Ovary (tissue), 9 donors: ENCODE results near the gene XPNPEP3. TPM values are rescaled to one million over a fixed set of nuclear protein-coding genes. Genes with fewer than 3 reads are reported as not detected.

ENCODE experiments used
- DNase-seq, 5 donors: peaks; one replicate each; pipeline ENCODE4 v3.0.0-alpha.2; 2019 to 2020
- H3K27ac ChIP-seq, 2 donors: fragments of 200-600 bp; one replicate each; pipeline versions ENCODE4 v1.5.1 to v1.8.0; 2019 to 2022
- H3K27me3 ChIP-seq: fragments of 200-600 bp; one replicate; pipeline ENCODE4 v1.8.0; 2022
- H3K36me3 ChIP-seq: fragments of 200-600 bp; sonication (generic); one replicate; pipeline ENCODE4 v1.5.1; 2019
- H3K4me1 ChIP-seq: one replicate; pipeline ENCODE4 v1.8.1; 2013; ENCODE audit warnings: mild to moderate bottlenecking, moderate library complexity; ENCODE audit not compliant: insufficient read depth
- H3K4me3 ChIP-seq: fragments of 200-600 bp; sonication (generic); one replicate; pipeline ENCODE4 v1.5.1; 2017
- H3K9me3 ChIP-seq, 2 donors: fragments of 200-600 bp in 1 of 2; sonication (generic) in 1 of 2; one replicate each; pipeline versions ENCODE4 v1.5.1 to v1.8.1; 2013 to 2019; ENCODE audit warnings: mild to moderate bottlenecking in 1 of 2, moderate library complexity in 1 of 2
- CTCF ChIP-seq, 3 donors: fragments of 450-650 bp in 2 of 3; fragments of 200-600 bp in 1 of 3; IDR thresholded peaks; one replicate each; pipeline versions ENCODE4 v1.5.1 to v1.8.0; 2016 to 2022; ENCODE audit warnings: antibody characterized with exemption in 3 of 3, mild to moderate bottlenecking in 1 of 3
- EP300 ChIP-seq: sonication (generic); formaldehyde crosslinking; IDR thresholded peaks from one replicate; pipeline ENCODE4 v1.6.1; 2017; ENCODE audit warnings: antibody characterized with exemption
- POLR2A ChIP-seq: fragments of 450-650 bp; IDR thresholded peaks from one replicate; pipeline ENCODE4 v1.6.1; 2017; ENCODE audit warnings: antibody characterized with exemption, mild to moderate bottlenecking, moderate library complexity
- WGBS, 3 donors: extraction: QIAGEN DNeasy Blood & Tissue Kit in 1 of 3; methylation state at CpG; one replicate each; pipeline versions ENCODE4 v1.1.5 to v1.1.7; 2013 to 2017; 5-methylcytosine and 5-hydroxymethylcytosine counted together
- intact Hi-C, 4 donors: fragments of 100-400 bp; cut with DNase I; formaldehyde crosslinking; loops; one replicate each; pipeline versions ENCODE4 v1.11.0 to v1.15.1; 2022 to 2023
- polyA plus RNA-seq, 2 donors: library from polyadenylated mRNA; stranded (reverse); fragments of 200-250 nt in 1 of 2; fragments of 350-450 nt in 1 of 2; fragmentation: Illumina TruSeq in 1 of 2; extraction: RNeasy Lipid Tissue Mini Kit (QIAGEN cat#74804) in 1 of 2; gene quantifications; one replicate each; pipeline ENCODE4 v1.2.3, GENCODE V29; 2013 to 2014
- total RNA-seq, 7 donors: library from RNA; depleted of rRNA in 2 of 7; stranded (reverse); fragments of >200 nt in 2 of 7; fragmentation: NEBNext Ultra II Directional in 3 of 7; extraction: Animal tissue kit (Norgen Biotek cat#: 25700) in 3 of 7; gene quantifications; one replicate each; pipeline versions ENCODE4 v1.1.0 to v1.2.4, GENCODE V29; 2016 to 2023
- donor health status: DM: no; HTN: no; CAD: no; lungs with moderate emphysema.
- donor health status: DM: no; HTN: no; CAD: no.
- donor health status: Bipolar disorder and iron deficiency.
- donor health status: DM: yes; HTN: yes; CAD: no.
- donor health status: DM: no; HTN: no; CAD: no.
- donor health status: DM: yes; HTN: yes; CAD: no.

XPNPEP3 gene
- total and polyA plus RNA-seq, 9 donors, result 7.4 to 28.8 (median 20.1) TPM

- Histone ChIP-seq H3K27me3 (no peaks in the 10 kb centered on the region), H3K4me3 (peak overlapping the region; percentile 6), H3K27ac (no peak overlapping the region), H3K9me3 (no peaks in the 10 kb centered on the region), H3K36me3 (no peaks in the 10 kb centered on the region), H3K4me1 (peaks cover 4% of the 10 kb centered on the region)
- no peak for DNase-seq
- TF ChIP-seq EP300 (no peak), CTCF (IDR thresholded peaks at IDR 0.05) (no peak)
- intact Hi-C loops, result no loop called here
- 36 to 47% (median 41%) methylated on average over 1 of the region's 1 CpG for WGBS, 3 donors
Observed at GRCh38 chr22:40853333-40853732, 3.6 kb upstream of the XPNPEP3 start.

- Histone ChIP-seq H3K27ac (no peak overlapping the region), H3K9me3 (no peaks in the 10 kb centered on the region), H3K27me3 (no peaks in the 10 kb centered on the region), H3K36me3 (no peaks in the 10 kb centered on the region), H3K4me3 (peak overlapping the region; percentile 99), H3K4me1 (peaks cover 4% of the 10 kb centered on the region)
- no peak for DNase-seq
- intact Hi-C loops, result no loop called here
- WGBS, 3 donors, result 5 to 13% (median 11%) methylated on average over 3 of the region's 3 CpGs
- TF ChIP-seq POLR2A (no peak), CTCF (IDR thresholded peaks at IDR 0.05) (no peak), EP300 (no peak)
Observed at GRCh38 chr22:40853961-40854360, 3.0 kb upstream of the XPNPEP3 start.

- DNase-seq, result peak in 2 of 5 donors; percentile 29 to 34
- Histone ChIP-seq H3K9me3 (no peaks in the 10 kb centered on the region), H3K27ac (peak overlapping the region; percentile 98), H3K27me3 (no peaks in the 10 kb centered on the region), H3K4me1 (peaks cover 4% of the 10 kb centered on the region), H3K4me3 (peak overlapping the region; percentile 99), H3K36me3 (no peaks in the 10 kb centered on the region)
- TF ChIP-seq POLR2A (no peak), CTCF (IDR thresholded peaks at IDR 0.05) (no peak), EP300 (no peak)
- 6 to 15% (median 6%) methylated on average over 20 of the region's 20 CpGs for WGBS, 3 donors
- intact Hi-C loops, result no loop called here
Observed at GRCh38 chr22:40855071-40855978, 1.6 kb upstream of the XPNPEP3 start.

GRCh38 chr22:40855979-40856512 is 902 bp upstream of the XPNPEP3 start:
- Histone ChIP-seq H3K27me3 (no peaks in the 10 kb centered on the region), H3K4me3 (peak overlapping the region; percentile 99), H3K27ac (peak overlapping the region; percentile 98), H3K9me3 (no peaks in the 10 kb centered on the region), H3K36me3 (no peaks in the 10 kb centered on the region), H3K4me1 (peaks cover 4% of the 10 kb centered on the region)
- intact Hi-C loops, result no loop called here
- WGBS, 3 donors, result 0 to 1% (median 1%) methylated on average over 29 of the region's 29 CpGs
- no peak for DNase-seq
- TF ChIP-seq POLR2A (no peak), CTCF (IDR thresholded peaks at IDR 0.05) (no peak), EP300 (no peak)
